Hepatocyte (in vitro differentiated cells): ENCODE measurements around the gene LPAR1.

Source experiments
- EZH2 ChIP-seq: fragments of 200-600 bp; sonication (generic); IDR thresholded peaks from 2 replicates; pipeline ENCODE4 v1.6.1; 2016; ENCODE audit warnings: antibody characterized with exemption, mild to moderate bottlenecking, borderline replicate concordance
- TF ChIP-seq, protein P1 (sequence below): fragments of 200-600 bp; sonication (generic); IDR thresholded peaks from 2 replicates; pipeline ENCODE4 v1.5.1; 2016; ENCODE audit warnings: antibody characterized with exemption, mild to moderate bottlenecking; ENCODE audit not compliant: poor library complexity

DNA sequence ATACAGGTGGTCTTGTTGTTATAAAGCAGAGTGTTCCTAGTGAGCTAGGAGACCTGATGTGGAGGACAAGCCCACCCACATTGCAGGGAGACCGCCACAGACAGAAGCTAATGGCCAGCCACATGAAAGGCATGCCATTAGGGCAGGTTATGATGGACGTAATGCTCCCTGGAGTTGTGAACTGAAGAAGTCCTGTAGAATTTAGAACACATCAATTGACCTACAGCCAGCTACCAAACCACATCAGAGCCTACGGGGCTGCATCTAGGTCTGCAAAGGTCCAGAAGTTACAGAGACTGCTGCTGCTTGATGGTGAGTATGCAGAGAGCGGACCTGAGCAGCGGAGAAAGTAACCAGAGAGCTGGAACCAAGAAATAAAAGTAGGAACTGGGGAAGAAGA is 116.6 kb downstream of the LPAR1 start:
- TF ChIP-seq, protein P1, sequence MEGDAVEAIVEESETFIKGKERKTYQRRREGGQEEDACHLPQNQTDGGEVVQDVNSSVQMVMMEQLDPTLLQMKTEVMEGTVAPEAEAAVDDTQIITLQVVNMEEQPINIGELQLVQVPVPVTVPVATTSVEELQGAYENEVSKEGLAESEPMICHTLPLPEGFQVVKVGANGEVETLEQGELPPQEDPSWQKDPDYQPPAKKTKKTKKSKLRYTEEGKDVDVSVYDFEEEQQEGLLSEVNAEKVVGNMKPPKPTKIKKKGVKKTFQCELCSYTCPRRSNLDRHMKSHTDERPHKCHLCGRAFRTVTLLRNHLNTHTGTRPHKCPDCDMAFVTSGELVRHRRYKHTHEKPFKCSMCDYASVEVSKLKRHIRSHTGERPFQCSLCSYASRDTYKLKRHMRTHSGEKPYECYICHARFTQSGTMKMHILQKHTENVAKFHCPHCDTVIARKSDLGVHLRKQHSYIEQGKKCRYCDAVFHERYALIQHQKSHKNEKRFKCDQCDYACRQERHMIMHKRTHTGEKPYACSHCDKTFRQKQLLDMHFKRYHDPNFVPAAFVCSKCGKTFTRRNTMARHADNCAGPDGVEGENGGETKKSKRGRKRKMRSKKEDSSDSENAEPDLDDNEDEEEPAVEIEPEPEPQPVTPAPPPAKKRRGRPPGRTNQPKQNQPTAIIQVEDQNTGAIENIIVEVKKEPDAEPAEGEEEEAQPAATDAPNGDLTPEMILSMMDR: no peak
- no peak for TF ChIP-seq EZH2
